Gastroesophageal sphincter (tissue), 3 donors: ENCODE measurements around the gene ACVR2B.

Source experiments
- EP300 ChIP-seq: sonication (generic); formaldehyde crosslinking; IDR thresholded peaks from one replicate; pipeline ENCODE4 v1.6.1; 2017; ENCODE audit warnings: antibody characterized with exemption, mild to moderate bottlenecking
- TF ChIP-seq, protein P1 (sequence below), 4 experiments: fragments of 200-600 bp in 2 of 4; fragments of 450-650 bp in 2 of 4; sonication (generic) in 1 of 4; IDR thresholded peaks; one replicate each; pipeline ENCODE4 v1.5.1; 2017 to 2019; ENCODE audit warnings: antibody characterized with exemption in 4 of 4, mild to moderate bottlenecking in 2 of 4, moderate library complexity in 2 of 4

- TF ChIP-seq, protein P1, sequence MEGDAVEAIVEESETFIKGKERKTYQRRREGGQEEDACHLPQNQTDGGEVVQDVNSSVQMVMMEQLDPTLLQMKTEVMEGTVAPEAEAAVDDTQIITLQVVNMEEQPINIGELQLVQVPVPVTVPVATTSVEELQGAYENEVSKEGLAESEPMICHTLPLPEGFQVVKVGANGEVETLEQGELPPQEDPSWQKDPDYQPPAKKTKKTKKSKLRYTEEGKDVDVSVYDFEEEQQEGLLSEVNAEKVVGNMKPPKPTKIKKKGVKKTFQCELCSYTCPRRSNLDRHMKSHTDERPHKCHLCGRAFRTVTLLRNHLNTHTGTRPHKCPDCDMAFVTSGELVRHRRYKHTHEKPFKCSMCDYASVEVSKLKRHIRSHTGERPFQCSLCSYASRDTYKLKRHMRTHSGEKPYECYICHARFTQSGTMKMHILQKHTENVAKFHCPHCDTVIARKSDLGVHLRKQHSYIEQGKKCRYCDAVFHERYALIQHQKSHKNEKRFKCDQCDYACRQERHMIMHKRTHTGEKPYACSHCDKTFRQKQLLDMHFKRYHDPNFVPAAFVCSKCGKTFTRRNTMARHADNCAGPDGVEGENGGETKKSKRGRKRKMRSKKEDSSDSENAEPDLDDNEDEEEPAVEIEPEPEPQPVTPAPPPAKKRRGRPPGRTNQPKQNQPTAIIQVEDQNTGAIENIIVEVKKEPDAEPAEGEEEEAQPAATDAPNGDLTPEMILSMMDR (IDR thresholded peaks at IDR 0.05), result no peak
- TF ChIP-seq EP300, result no peak
Observed at GRCh38 chr3:38469852-38470251, 16.2 kb downstream of the ACVR2B start.
